ENCODE data around the gene PPP1R14C.

The PPP1R14C gene

DNA sequence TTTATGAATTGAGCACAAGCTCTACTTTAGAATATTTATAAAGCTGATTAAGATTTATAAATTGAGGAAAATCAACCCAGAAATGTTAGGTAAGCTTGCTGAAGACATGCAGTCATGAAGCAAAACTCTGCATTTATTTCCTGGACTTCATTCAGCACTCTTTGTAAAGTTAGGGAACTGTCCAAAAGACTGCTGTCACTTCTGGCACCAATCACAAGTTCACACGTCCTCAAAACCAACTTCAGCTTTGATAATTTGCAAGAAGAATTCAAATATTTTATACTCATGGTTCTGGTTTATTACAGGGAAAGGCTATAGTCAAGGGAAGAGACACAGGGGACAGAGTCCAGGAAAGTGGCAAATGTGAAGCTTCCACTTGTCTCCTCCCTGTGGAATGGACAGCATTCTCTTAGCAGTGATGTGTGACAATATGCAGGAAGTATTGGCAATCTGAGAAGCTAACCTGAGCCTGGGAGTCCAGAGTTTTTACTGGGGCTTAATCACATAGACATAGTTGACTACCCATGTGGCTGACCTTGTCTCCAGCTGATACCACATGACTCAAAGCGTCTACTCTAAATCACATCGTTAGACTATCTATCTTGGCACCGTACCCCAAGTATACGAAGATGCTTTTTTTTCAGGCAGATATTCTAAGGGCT lies 85.4 kb downstream of the PPP1R14C start:
- DNase-seq = no peak

DNA sequence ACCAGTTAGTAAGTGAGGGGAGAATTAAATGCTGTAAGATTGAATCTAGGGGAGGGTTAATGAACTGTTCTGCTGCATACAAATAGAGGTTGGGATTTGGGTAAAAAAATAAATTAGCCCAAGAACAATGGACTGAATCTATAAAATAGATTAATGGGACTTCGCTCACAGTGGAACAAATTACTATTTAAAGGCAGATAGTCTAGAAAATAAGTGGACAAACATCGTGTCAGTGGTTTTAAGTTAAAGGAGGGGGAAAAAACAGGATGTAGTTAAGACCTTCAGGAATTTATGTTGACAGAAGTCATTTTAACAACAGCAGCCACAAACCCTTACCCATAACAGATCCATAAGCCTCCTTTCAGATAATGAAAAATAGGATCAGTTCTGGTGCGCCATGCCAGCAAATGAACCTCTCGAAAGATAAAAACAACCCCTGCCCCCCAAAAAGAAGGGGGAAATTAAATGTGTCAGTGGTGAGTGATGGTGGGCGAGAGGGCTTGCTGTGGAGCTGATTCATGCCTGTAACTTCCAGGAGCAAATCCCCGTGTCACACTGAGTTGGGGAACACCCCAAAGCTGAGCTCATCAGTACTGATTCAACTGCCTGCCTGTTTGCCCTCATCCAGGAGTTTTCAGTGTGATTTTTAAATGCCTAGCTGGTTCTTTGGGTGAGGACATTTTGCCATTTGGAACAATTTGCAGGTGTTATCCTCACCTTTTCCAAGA lies 86.8 kb downstream of the PPP1R14C start:
- DNase-seq = no peak

DNA sequence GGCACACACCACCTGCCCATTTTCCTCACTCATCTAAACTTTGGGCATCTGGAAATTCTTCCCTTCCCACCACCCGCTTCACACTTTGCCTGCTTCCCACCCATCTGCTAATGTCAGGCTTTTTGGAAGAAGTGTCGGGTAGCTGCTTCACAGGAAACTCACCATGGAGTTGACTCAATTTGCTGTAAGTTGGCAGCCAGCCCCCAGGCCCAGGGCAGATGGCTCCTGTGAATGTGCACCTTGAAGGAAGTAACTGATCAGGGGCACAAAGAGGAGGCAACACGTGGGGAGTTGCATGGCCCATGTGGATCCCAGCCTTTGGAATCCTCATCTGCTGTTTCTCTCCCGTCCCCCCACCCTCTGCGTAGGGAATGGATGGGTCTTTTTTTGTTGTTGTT lies 87.3 kb downstream of the PPP1R14C start:
- no peak for DNase-seq

DNA sequence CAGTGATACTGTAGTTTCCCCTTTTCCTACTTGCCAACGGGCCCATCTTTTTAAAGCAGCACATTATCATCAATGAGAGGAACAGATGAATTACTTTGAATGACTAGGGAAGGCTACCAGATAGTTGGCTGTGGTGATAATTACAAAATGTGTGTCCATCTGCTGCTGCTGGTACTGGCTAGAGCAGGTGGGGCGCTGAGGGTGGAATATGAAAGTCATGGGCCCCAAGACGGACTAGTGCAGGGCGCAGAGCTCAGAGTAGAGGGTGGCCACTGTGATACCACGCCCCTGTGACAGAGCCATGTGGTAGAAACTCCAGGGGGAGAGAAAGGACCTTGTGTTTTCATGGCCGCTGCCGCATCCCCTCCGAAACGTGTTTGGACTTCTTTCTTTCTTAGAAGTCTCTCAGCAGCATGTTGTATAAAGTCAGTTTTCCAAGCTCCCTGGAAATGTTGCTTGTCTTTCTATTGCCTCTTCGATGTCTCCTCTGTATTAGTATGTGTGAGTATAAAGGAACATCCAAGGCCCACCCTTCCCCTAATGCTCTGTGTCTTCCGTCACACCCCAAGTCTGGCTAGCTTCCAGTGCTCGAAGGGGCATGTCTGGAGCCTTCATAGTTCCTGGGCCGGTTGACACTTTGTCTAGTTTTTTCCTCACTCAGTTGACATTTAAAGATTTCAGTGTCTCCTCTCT lies 88.1 kb downstream of the PPP1R14C start:
- no peak for DNase-seq

DNA sequence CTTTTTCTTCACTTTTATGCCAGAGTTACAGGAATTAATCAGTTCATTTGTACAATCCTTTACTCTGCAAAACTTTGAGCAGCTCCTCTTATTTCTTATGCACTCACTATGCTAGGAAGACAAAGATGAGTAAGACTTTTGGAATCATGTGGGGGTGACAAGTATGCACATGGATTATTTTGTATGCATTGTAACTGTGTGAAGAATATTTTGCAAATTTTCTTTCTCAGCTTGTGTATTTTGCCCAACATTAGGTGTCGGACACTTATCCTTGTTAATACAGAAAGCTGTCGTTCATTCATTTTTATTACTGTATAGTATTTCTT lies 88.6 kb downstream of the PPP1R14C start:
- no peak for DNase-seq

DNA sequence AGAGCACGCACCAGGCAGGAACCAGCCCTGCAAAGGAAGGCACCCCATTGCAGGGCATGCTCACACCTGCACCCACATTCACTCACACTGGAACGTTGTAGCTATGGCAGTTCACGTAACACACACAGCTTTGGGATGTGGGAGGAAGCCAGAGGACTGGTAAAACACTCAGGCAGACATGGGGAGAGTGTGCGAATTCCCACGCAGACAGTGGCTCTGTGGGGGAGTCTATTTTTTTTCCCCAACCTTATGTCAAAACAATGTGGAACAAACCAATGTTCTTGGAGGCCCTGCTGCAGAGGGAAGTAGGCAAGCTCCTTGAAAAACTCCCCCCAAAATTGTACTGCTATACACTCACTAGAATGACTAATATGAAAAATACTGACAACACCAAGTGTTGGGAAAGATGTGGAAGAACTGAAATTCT lies 91.0 kb downstream of the PPP1R14C start:
- DNase-seq = no peak

DNA sequence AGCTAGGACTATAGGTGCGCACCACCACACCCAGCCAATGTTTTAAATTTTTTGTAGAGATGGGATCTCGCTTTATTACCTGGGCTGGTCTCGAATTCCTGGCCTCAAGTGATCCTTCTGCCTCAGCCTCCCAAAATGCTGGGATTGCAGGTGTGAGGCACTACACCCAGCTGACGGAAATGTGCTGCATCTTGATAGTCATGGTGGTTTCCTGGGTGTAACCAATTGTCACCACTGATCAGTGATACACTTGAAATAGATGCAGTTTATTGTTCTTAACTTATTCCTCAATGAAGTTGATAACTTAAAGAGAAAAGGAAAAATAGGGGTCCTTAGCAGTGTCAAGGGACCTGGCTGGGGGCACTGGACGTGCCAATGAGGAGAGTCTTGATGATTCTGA lies 92.4 kb downstream of the PPP1R14C start:
- DNase-seq = no peak

DNA sequence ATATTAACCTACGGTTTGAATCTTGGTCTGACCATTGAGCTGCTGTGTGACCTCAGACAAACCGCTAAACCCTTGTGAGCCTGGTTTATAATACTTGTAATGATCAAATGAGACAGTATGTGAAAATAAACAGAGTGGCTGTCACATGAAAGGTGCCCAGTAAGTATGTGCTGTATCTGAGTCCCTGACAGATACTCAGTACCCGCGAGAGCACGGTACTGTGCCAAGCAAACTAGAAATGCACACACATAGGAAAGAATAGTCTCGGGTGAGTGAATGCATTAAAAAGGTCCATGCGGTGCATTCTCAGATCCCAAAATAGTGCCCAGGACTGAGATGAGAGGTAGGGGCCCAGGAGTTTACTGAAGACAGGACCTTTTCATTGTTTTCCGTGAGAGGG lies 93.3 kb downstream of the PPP1R14C start:
- no peak for DNase-seq

DNA sequence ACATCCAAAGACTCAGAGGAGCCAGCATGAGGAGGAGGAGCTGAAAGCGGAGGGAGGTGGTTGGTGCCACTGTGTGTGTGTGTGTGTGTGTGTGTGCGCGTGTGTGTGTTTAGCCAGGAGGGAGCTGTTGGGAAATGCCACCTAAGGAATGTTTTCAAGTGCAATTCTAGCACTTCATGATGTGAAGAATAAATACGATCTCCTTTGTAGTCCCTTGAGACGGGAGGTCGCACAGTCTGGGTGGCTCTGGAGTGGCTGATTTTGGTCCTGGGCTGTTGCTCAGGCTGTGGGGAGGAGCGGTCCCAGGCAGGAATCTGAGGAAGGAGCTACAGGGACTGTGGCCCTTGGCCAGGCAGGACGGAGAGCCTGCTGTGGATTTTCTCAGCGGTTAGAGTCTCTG lies 93.7 kb downstream of the PPP1R14C start:
- DNase-seq = no peak

DNA sequence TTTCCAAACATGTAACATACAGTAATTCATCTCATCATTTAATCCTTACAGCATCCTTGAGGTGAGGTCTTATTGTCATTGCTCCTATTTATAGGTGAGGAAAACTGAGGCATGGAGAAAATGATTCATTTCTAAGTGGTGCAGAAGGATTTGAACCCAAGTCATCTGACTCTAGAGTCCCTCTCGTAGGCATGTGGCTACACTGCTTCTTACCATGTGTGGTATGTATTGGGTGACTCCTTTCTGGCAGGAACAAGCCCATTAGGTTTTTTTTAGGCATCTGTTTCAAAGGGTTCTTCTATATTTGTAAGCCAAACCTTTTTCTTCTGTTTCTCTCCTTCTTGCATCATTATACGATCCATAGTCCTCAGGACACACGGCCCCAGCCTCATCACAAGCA lies 94.8 kb downstream of the PPP1R14C start:
- no peak for DNase-seq

DNA sequence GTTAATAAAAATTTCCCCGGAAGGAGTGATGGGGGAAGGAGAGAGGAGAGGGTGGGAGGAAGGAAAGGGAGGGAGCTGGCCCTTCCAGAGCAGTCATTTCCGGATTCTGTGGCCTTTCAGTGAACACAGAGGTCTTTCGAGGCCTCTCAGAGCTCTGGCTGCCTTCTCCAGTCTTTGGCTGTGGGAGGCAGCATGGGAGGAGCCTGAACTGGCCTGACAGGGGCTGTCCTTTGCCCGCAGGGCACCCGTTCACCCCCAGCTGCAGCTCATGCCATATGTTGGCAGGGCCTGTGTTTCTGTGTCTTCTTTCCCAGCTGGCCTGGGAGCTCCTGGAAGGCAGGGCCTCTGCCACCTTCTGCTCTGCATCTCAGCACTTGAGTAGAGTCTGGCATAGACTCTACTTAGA lies 95.5 kb downstream of the PPP1R14C start:
- no peak for DNase-seq

DNA sequence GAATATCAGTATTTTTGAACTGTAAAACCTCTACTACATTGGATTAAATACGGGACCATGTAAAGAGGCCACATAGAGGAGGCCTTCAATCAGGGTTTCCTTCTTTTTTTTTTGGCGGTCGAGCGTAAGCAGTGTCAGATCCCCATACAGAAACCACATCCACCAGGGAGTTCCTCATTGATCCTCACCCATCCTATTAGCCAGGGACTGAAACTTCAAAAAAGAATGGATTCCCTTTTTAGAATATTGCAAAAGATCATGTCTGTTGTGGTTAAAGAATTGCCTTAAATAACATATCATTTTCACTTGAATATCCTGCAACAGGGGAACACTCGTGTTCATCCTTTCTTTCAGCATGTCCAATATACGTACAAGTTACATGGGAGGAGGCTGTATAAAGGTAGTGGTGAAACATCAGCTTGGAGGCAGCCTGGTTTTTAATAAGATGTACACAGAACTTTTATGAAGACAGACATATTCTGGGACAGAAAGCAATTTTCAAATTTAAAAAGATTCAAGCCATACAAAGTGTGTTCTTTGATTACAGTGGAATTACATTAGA lies 96.1 kb downstream of the PPP1R14C start:
- no peak for DNase-seq

DNA sequence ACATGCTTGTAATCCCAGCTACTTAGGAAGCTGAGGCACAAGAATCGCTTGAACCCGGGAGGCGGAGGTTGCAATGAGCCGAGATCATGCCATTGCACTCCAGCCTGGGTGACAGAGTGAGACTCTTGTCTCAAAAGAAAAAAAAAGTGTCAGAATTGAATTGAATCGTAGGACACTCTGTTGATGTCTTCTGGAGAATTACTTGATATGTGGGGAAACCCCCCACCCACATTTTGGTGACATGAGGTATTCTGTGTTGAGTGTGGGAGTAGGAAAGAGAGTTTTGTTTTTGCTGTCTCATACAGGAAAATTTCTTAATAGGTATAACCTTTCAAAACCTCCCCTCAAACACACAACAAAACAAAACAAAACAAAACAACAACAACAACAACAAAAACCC lies 98.9 kb downstream of the PPP1R14C start:
- peak in 1 of 2 experiments; percentile 11 for DNase-seq

DNA sequence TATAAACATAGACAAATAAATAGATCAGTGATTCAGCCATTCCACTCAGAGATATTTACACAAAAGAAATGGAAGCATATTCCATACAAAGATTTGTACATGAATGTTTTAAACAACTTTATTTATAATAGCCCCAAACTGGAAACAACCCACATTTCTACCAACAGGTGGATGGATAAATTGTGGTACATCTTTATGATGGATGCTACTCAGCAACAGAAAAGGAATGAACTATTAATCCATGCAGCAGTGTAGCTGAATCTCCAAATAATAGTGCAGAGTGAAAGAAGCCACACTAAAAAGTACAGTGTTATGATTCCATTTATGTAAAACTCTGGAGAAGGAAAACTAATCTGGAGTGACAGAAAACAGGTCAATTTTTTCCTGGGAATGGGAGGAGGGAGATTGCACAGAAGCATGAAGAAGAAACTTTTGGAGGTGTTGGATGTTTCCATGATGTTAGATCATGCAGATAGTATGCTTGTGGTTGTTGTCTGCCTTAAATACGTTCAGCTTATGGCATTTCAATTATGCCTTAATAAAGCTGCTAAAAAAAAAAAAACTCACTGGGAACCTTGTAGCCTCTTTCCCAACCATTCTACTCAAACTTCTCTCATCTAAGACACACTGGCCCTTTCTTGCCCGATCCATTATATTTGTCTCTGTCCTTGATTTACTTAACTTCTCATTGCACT lies 100.9 kb downstream of the PPP1R14C start:
- no peak for DNase-seq

DNA sequence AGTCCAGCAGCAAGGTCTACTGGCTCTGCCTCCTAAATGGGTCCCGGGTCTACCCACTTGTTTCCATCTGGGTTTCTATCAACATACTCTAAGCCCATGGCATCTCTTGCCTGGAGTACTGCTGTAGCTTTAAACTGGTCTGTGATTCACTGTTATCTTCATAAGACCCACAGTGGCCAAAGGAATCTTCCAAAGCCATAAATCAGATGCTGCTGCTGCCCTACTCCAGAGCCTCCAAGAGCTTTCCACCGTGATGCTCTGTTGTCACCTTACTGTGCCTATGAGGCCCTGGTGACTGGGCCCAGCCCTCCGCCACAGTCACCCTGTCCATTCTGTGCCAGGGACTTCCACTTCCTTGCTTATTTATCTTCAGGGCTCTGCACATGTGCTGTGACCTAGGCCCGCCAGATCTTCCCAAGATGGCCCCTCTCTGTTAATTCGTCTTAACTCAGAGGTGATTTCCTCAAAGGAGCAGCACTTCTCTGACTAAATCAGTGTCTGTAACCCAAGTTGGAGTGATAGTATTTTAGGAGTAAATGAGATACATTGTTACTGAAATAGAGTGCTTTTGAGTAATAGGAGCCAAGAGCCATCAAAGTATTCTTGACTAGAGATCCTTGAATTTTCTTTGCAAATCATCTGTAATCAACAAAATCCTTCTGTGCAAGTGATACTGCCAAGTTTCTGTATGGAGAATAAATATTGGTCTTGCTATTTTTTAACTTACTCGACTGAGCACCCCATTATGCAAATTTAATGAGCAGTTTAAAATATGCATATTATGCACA lies 102.5 kb downstream of the PPP1R14C start:
- no peak for DNase-seq

DNA sequence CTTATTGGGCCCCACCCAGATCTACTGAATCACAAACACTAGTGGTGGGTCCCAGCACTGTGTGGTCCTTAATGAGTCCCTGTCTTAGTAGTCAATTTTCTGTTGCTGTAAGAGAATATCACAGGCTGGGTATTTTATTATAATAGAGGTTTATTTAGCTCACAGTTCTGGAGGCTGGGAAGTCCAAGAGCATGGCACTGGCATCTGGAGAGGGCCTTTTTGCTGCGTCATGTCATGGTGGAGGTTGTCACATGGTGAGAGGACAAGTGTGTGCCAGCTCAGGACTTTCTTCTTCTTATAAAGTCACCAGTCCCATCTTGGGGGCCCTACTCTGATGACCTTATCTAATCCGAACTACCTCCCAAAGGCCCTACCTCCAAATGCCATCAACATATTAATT lies 105.0 kb downstream of the PPP1R14C start:
- DNase-seq = no peak

DNA sequence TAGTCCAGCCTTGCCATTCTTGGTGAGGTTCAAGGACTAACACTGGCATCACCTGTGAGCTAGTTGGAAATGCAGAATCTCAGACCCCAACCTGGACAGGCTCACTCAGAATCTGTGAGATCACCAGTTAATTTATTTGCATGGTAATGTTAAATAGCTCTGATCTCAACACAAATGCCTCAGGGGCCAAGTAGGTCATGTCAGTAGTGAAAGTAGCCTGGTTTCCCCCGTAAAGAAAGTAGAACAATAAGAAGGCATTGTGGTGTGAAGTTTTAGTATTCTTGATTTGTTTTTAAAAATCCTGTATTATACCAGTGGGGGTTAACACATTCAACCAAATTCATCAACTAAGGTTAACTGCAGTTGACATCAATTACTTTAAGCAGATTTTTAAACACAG lies 105.5 kb downstream of the PPP1R14C start:
- DNase-seq = no peak

DNA sequence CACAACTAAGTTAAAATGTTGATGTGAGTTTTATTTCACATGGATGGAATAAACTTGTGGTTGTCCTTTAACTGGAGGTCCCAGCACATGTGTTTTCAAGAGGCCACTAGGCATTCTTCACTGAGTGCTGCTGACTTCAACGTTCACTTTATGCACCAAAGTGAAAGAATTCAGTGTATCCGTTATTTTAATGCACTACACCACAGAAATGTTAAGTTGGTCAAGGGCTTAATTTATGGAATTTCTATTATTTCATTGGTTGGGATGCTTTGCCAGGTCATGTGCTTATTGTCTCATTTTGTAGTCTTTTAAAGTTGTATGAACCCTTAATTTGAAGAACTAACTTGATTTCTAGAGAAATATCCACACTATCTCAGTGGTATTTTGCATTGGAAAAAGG lies 106.4 kb downstream of the PPP1R14C start:
- DNase-seq = no peak

DNA sequence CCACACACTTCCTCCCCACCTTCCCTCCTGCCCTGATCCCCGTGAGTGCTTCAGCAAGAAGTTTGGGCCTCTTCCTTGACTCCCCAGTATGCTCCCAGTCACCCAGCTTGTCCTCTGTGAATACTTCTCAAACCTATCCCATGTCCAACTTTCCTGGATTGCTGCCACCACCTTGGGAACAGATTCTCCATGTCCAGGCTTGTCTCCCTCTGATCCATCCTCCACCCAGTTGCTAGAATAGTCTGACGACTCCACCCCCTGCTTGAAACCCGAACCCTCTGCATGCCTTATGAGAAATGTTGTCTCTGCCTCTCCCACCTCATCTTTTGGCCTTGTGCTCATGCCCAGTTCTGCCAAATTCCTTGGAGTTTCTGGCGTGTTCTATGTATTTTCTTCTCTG lies 108.0 kb downstream of the PPP1R14C start:
- no peak for DNase-seq

DNA sequence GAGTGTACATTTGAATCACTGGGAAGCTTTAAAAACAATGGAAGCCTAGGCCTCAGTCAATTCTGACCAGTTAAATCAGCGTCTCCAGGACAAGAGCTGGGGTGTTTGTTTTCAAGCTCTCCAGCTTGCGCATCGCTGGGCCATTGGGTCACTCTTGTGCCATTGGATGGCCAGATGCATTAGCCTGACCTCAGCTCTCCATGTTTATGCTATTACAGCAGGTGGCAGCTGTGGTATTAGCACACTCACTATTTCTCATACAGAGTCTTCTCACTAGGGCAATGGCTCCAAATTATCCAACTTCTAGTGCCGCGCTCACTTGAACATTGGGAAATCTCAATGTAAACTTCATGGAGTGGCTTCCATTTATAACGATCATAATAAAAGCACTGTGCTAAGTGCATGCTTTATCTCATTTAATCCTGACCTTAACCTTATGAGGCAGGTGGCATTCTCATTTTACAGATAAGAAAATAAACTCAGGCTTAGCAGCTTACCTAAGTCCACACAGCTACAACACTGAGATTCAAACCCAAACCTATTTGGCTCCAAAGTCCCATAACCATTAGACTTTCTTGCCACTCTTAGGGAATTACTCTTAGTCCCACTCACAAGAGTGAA lies 108.8 kb downstream of the PPP1R14C start:
- no peak for DNase-seq

DNA sequence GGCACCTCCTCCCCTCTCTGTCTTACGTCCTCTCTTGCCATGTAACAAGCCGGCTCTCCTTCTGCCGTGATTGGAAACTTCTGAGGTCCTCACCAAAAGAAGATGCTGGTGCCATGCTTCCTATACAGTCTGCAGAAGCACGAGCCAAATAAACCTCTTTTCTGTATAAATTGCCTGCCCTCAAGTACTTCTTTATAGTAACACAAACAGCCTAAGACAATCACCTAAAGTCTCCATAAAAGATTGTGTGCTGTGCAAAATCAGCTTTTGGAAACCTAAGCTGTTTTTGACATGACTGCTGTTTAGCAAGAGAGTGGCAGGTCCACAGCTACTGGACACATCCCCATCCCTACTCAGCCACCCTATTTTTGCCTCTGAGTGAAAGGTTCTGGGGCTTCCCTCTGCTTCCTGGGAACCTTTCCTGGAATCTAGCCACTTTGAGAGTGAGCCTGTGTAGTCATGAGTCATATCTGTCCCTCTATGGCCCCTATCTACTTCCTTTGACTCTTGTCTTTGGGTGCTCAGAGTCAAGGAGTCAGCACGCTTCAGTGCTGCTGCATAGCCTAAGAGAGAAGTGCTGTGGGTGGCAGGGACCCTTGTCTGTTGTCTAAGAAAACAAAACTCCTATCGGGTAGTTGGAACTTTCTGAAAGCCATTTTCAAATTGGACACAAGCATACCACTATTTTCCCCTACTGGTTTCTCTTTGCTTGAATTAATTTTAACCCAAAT lies 110.0 kb downstream of the PPP1R14C start:
- no peak for DNase-seq
